DOHH2 (cell line): ENCODE results near the gene GPR89B.

Experiments used
- CTCF ChIP-seq: fragments of 200-600 bp; sonication (generic); IDR thresholded peaks from one replicate; pipeline ENCODE4 v1.5.1; 2014; ENCODE audit warnings: antibody characterized with exemption, mild to moderate bottlenecking, low read depth, low read length; ENCODE audit not compliant: poor library complexity, severe bottlenecking
- EZH2phosphoT487 ChIP-seq: fragments of 200-600 bp; sonication (generic); IDR thresholded peaks from 2 replicates; pipeline ENCODE4 v1.6.1; 2017; ENCODE audit warnings: borderline replicate concordance, mild to moderate bottlenecking, antibody characterized with exemption, low read length, moderate library complexity, mixed read lengths

- TF ChIP-seq CTCF, result no peak
- TF ChIP-seq EZH2phosphoT487, result no peak
These were observed 30.4 kb upstream of the GPR89B start for GRCh38 chr1:147897789-147898188.
